GM18508 (cell line): ENCODE data around the gene PAPOLA.

Source experiments
- ATAC-seq: cut with Tn5 transposase; IDR thresholded peaks from one replicate; pipeline ENCODE4 v1.9.1; 2021; ENCODE audit warnings: moderate number of reproducible peaks; ENCODE audit not compliant: insufficient read depth, unreplicated experiment

PAPOLA gene

DNA sequence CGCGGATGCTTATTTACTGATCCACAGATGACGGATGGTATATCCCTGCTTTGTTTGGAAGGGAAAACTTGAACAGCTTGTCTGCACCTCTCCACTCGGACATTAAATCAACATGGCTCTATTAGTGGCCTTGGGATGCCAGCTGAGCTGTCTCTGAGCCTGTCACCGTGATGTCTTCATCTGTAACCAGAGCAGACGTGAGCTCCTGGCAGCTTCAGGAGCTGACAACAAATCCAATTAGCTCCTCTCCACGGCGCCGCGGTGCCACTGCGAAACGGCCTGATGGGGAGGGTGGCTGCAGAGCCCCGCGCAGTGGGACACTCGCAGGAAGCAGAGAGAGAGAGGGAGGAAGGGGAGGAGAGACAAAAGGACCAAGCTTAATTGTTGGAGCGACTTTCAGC lies 112.3 kb downstream of the PAPOLA start:
- ATAC-seq: no peak

DNA sequence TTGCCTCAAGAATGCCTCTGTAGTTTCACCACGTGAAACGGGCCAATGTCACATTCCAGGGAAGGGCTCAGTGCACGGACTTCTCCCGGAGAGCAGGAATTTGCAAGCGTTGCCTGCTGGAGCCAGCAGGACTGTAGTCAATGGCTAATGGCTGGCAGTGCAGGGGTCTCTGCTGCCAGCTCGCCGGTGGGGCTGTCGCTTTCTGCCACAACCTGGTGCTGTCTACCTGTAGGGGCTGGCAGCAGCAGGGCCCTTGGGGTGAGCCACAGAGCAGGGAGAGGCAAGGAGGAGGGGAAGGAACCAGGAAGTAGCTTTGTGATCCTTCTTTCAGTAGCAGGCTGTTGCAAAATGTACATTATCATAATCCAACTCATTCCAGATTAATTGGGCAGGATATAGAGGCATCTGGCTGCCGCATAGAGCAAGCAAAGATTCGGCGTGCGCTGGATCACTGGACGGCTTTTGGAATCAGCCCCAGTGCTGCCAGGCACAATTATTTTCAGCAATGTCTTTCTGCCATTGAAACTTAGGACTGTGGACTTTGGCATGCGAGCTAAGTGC lies 114.1 kb downstream of the PAPOLA start:
- ATAC-seq: no peak
